A673 (cell line): ENCODE measurements around the gene COQ8A.

Experiments
- EZH2 ChIP-seq: fragments of 200-600 bp; sonication (generic); IDR thresholded peaks from 2 replicates; pipeline ENCODE4 v1.6.1; 2017; ENCODE audit warnings: borderline replicate concordance, low read depth, mild to moderate bottlenecking, mixed read lengths, antibody characterized with exemption, low read length; ENCODE audit not compliant: poor library complexity, severe bottlenecking
- TF ChIP-seq, protein P1 (sequence below): fragments of 300-800, 200-600 bp; sonication (generic); conservative IDR thresholded peaks from 2 replicates; pipeline ENCODE4 v1.5.1; 2017; ENCODE audit warnings: low read depth, mild to moderate bottlenecking, antibody characterized with exemption, low read length, moderate library complexity, mixed read lengths

DNA sequence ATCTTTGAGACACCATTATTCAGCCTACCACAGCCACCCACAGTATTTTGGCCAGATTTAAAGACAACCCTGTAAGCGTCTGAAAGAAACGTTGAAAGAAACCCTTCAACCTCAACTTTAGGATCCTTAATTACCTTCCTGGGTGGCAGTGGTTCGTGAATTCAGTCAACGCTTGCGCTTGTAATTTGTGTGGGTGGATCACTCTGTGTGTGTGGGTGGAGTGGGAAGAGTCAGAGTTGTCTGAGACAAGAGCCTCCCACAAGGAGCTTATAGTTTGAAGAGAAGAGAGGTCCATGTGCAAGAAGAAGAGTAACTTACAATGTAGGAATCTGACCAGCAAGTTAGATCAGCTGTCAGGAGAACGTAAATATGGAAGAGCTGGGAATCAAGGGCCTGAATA is 8.4 kb downstream of the COQ8A start:
- TF ChIP-seq, protein P1, sequence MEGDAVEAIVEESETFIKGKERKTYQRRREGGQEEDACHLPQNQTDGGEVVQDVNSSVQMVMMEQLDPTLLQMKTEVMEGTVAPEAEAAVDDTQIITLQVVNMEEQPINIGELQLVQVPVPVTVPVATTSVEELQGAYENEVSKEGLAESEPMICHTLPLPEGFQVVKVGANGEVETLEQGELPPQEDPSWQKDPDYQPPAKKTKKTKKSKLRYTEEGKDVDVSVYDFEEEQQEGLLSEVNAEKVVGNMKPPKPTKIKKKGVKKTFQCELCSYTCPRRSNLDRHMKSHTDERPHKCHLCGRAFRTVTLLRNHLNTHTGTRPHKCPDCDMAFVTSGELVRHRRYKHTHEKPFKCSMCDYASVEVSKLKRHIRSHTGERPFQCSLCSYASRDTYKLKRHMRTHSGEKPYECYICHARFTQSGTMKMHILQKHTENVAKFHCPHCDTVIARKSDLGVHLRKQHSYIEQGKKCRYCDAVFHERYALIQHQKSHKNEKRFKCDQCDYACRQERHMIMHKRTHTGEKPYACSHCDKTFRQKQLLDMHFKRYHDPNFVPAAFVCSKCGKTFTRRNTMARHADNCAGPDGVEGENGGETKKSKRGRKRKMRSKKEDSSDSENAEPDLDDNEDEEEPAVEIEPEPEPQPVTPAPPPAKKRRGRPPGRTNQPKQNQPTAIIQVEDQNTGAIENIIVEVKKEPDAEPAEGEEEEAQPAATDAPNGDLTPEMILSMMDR: no peak
- TF ChIP-seq EZH2: no peak
